ENCODE measurements around the gene CARD11. TPM values are rescaled to one million over a fixed set of nuclear protein-coding genes. Genes with fewer than 3 reads are reported as not detected.

Gene CARD11
- total RNA-seq, 1 donor from 2014 or later = 5.8 TPM

DNA sequence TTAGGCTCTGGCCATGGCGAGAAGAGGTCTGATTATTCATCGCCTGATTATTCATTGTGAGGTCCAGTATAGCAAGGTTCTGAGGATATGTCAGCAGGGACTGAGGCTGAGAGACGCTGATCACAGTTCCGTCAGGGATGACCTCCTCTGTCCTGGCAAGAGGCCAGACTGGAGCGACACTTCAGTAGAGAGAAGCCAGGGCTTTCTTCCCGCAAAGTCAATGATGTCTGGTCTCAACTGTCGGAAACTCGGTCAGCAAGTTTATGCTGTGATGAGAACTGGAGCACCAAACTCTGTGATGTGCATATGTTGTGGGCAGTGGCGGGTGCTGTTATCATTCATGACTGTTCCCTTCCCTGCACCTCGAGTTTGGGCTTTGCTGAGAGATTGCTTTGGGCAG, 170.5 kb downstream of the CARD11 start:
- no peaks in the 10 kb centered on the region for H3K27me3 ChIP-seq
- intact Hi-C loops (cut with DNase I) = no loop called here
- DNase-seq (no peak), ATAC-seq (no peak)
- no peaks in the 10 kb centered on the region for H3K36me3 ChIP-seq
- no peak overlapping the region for H3K4me3 ChIP-seq
- no peak overlapping the region for H3K27ac ChIP-seq
- TF ChIP-seq, protein P1, sequence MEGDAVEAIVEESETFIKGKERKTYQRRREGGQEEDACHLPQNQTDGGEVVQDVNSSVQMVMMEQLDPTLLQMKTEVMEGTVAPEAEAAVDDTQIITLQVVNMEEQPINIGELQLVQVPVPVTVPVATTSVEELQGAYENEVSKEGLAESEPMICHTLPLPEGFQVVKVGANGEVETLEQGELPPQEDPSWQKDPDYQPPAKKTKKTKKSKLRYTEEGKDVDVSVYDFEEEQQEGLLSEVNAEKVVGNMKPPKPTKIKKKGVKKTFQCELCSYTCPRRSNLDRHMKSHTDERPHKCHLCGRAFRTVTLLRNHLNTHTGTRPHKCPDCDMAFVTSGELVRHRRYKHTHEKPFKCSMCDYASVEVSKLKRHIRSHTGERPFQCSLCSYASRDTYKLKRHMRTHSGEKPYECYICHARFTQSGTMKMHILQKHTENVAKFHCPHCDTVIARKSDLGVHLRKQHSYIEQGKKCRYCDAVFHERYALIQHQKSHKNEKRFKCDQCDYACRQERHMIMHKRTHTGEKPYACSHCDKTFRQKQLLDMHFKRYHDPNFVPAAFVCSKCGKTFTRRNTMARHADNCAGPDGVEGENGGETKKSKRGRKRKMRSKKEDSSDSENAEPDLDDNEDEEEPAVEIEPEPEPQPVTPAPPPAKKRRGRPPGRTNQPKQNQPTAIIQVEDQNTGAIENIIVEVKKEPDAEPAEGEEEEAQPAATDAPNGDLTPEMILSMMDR (IDR thresholded peaks at IDR 0.05) = no peak
- H3K9me3 ChIP-seq = no peaks in the 10 kb centered on the region
- peaks cover 9% of the 10 kb centered on the region for H3K4me1 ChIP-seq

DNA sequence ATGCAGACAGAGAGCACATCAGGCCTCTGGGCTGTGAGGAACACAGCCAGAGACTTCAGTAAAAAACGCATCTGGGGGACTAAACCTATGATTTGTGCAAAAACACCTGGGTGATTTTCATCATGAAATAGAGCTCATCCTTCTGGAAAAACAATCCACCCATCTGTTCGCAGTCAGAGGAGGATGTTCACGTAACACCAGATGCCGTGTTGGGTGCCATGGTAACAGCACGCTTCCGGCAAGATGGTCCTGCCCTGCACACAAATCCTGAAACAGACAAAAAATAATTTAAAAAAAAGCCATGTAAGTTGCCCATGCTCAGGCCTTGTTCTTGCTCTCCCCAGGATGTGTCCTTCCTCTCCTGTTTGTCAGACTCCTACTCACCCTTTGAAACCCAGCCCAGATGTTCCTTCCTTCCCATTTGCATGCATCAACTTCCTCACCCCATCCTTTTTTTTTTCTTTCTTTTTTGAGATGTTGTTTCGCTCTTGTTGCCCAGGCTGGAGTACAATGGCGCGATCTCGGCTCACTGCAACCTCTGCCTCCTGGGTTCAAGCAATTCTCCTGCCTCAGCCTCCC, 171.3 kb downstream of the CARD11 start:
- TF ChIP-seq, protein P1 (IDR thresholded peaks at IDR 0.05) = no peak

DNA sequence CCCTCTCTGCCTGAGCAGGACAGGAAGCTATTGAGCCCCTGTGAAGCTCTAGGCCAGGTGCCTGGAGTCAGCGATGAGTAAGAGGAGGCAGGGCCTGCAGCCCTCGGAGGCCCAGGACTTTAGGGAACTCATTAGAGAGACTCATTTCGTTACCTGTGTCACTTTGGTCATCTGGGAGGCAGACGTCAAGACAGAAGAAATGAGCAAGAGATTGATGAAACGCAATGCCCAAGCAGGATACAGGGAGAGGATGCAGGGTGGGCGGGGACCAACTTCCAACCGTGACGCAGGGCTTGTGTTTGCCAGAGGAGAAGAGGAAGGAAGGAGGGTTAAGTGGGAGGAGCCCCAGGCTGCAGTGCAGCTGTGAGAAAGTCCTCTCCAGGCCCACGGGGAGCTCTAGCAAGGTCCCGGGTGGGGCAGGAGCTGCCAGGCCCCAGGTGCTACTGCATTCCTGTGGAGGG, 173.2 kb downstream of the CARD11 start:
- TF ChIP-seq, protein P1 (IDR thresholded peaks at IDR 0.05) = no peak
- Histone ChIP-seq H3K36me3 (no peaks in the 10 kb centered on the region), H3K4me1 (peaks cover 9% of the 10 kb centered on the region), H3K9me3 (no peaks in the 10 kb centered on the region), H3K27ac (no peak overlapping the region), H3K4me3 (no peak overlapping the region), H3K27me3 (no peaks in the 10 kb centered on the region)
- intact Hi-C loops (cut with DNase I) = no loop called here
- peak; percentile 78 for DNase-seq
- ATAC-seq = peak; percentile 89

More for the DNA sequence above, 171.3 kb downstream of the CARD11 start:
- ATAC-seq (no peak), DNase-seq (no peak)
- Histone ChIP-seq H3K9me3 (no peaks in the 10 kb centered on the region), H3K4me1 (peaks cover 9% of the 10 kb centered on the region), H3K4me3 (no peak overlapping the region), H3K36me3 (no peaks in the 10 kb centered on the region), H3K27ac (no peak overlapping the region), H3K27me3 (no peaks in the 10 kb centered on the region)
- intact Hi-C loops (cut with DNase I) = no loop called here

DNA sequence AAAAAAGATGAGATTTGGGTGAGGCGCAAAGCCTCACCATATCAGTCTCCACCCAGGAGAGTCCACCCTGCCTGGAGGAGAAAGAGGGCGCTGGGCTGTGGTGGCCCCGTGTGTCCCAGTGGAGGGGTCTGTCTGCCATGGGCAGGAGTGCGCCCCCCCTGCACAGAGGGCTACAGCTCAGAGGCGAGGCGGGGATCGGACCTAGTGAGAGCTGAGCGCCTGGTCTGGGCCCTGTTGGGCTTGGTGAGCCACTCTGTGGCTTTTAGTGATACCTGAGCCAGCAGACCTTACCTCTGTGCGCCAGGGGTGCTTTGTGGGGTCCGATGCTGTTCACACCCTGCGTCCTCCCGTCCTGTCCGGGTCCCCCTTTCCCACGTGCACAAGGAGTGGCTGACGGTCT, 173.7 kb downstream of the CARD11 start:
- intact Hi-C loops (cut with DNase I) = no loop called here
- Histone ChIP-seq H3K9me3 (no peaks in the 10 kb centered on the region), H3K4me3 (no peak overlapping the region), H3K36me3 (no peaks in the 10 kb centered on the region), H3K27ac (no peak overlapping the region), H3K27me3 (no peaks in the 10 kb centered on the region), H3K4me1 (peaks cover 9% of the 10 kb centered on the region)
- DNase-seq (no peak), ATAC-seq (no peak)
- TF ChIP-seq, protein P1 (IDR thresholded peaks at IDR 0.05) = no peak

DNA sequence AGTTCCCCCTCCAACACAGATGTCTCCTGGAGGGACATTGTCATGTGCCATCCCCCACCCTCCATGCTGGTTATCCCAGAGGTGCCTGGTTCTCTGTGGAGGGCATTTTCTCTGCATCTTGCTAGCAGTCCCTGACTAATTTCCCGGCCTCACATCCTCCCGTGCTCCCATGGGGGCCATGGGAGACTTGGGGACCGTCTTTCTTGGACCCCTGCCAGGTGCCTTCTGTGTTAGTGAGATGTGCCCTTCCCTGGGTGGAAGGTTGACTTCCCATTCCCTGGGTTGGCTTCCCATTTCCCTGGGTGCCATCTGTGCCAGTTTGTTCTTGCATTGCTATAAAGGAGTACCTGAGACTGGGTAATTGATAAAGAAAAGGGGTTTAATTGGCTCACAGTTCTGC, 177.1 kb downstream of the CARD11 start:
- Histone ChIP-seq H3K27me3 (no peaks in the 10 kb centered on the region), H3K4me1 (peaks cover 35% of the 10 kb centered on the region), H3K9me3 (no peaks in the 10 kb centered on the region), H3K4me3 (no peak overlapping the region), H3K36me3 (no peaks in the 10 kb centered on the region), H3K27ac (no peak overlapping the region)
- ATAC-seq (no peak), DNase-seq (no peak)
- intact Hi-C loops (cut with DNase I) = no loop called here
- TF ChIP-seq, protein P1 (IDR thresholded peaks at IDR 0.05) = no peak

All from upper lobe of right lung (tissue), 1 donor.